PC-3 (cell line): ENCODE results near the gene TRMT5. TPM values are rescaled to one million over a fixed set of nuclear protein-coding genes. Genes with fewer than 3 reads are reported as not detected.

Experiments
- ATAC-seq: fragments of 200-7000 bp; cut with Tn5 transposase; 2 replicates; pipeline ENCODE4 v1.9.1; 2020; ENCODE audit warnings: mild to moderate bottlenecking, moderate library complexity
- BruUV-seq: library from RNA; stranded (reverse); fragments of 400-500 nt; replicated peaks from 2 replicates; lab custom pipeline; 2021; lab: Mats Ljungman, UMichigan
- CTCF ChIA-PET: fragments of 300-600 bp; sonication (Branson Sonifier 250); formaldehyde crosslinking; loops from one replicate; lab custom pipeline; 2022; ENCODE audit warnings: antibody characterized with exemption; lab: Charles Lee
- POLR2A ChIA-PET: fragments of 300-600 bp; sonication (Branson Sonifier 250); formaldehyde crosslinking; loops from one replicate; lab custom pipeline; 2022; ENCODE audit warnings: antibody characterized with exemption; ENCODE audit not compliant: unreplicated experiment; lab: Charles Lee
- DNase-seq: peaks from one replicate; pipeline ENCODE4 v3.0.0-alpha.2; 2015
- H2AFZ ChIP-seq: fragments of 300-600 bp; sonication (generic); 2 replicates; pipeline ENCODE4 v1.6.0; 2016; ENCODE audit warnings: antibody characterized with exemption, low read length
- H3F3A ChIP-seq: fragments of 300-600 bp; sonication (generic); one replicate; pipeline ENCODE4 v1.6.0; 2017; ENCODE audit warnings: antibody characterized with exemption, low read length, control low read depth, mild to moderate bottlenecking; ENCODE audit not compliant: unreplicated experiment
- H3K27ac ChIP-seq: fragments of 300-600 bp; sonication (generic); 2 replicates; pipeline ENCODE4 v1.5.1; 2016; ENCODE audit warnings: mild to moderate bottlenecking, low read length
- H3K27me3 ChIP-seq: fragments of 300-600 bp; sonication (generic); 2 replicates; pipeline ENCODE4 v1.6.1; 2016; ENCODE audit warnings: low read length, mixed read lengths
- H3K36me3 ChIP-seq: fragments of 300-600 bp; sonication (generic); 2 replicates; pipeline ENCODE4 v1.6.1; 2016; ENCODE audit warnings: low read depth, mixed run types, low read length, mixed read lengths
- H3K4me1 ChIP-seq: fragments of 300-600 bp; sonication (generic); 2 replicates; pipeline ENCODE4 v1.5.1; 2016; ENCODE audit warnings: low read length; ENCODE audit not compliant: insufficient read depth
- H3K4me2 ChIP-seq: fragments of 300-600 bp; sonication (generic); 2 replicates; pipeline ENCODE4 v1.6.0; 2016; ENCODE audit warnings: low read length
- H3K4me3 ChIP-seq: fragments of 300-600 bp; sonication (generic); 2 replicates; pipeline ENCODE4 v1.5.1; 2016; ENCODE audit warnings: mild to moderate bottlenecking, low read length, mixed read lengths
- H3K79me2 ChIP-seq: fragments of 300-600 bp; sonication (generic); 2 replicates; pipeline ENCODE4 v1.6.1; 2017; ENCODE audit warnings: low read length, mixed read lengths
- H3K9ac ChIP-seq: fragments of 300-600 bp; sonication (generic); 2 replicates; pipeline ENCODE4 v1.6.0; 2016; ENCODE audit warnings: mild to moderate bottlenecking, low read length
- H3K9me2 ChIP-seq: fragments of 300-600 bp; sonication (generic); replicated peaks from 2 replicates; pipeline ENCODE4 v1.6.1; 2016; ENCODE audit warnings: mixed run types, low read length, mixed read lengths
- H3K9me3 ChIP-seq: fragments of 300-600 bp; sonication (generic); 2 replicates; pipeline ENCODE4 v1.6.1; 2016; ENCODE audit warnings: low read length, mixed read lengths
- H4K20me1 ChIP-seq: fragments of 300-600 bp; sonication (generic); 2 replicates; pipeline ENCODE4 v1.6.1; 2016; ENCODE audit warnings: low read length, mixed read lengths
- EZH2 ChIP-seq: fragments of 300-600 bp; sonication (generic); IDR thresholded peaks from one replicate; pipeline ENCODE4 v1.6.1; 2017; ENCODE audit warnings: antibody characterized with exemption, mild to moderate bottlenecking, low read length; ENCODE audit not compliant: unreplicated experiment
- EZH2phosphoT487 ChIP-seq: fragments of 300-600 bp; sonication (generic); IDR thresholded peaks from 2 replicates; pipeline ENCODE4 v1.6.1; 2018; ENCODE audit warnings: mild to moderate bottlenecking, antibody characterized with exemption, low read length, borderline replicate concordance
- intact Hi-C: fragments of 100-400 bp; cut with micrococcal nuclease; formaldehyde crosslinking; loops from 2 replicates; pipeline ENCODE4 v1.9.0; 2023
- total RNA-seq: library from RNA; depleted of rRNA; stranded (reverse); fragments of >200 nt; gene quantifications from 2 replicates; pipeline ENCODE4 v1.2.3, GENCODE V29; 2014
- TF ChIP-seq, protein P1 (sequence below): fragments of 300-600 bp; sonication (generic); conservative IDR thresholded peaks from 2 replicates; pipeline ENCODE4 v1.5.1; 2017; ENCODE audit warnings: antibody characterized with exemption, low read depth, mild to moderate bottlenecking, low read length

TRMT5 gene
- total RNA-seq, 1 experiment from 2014 or later = 12.8 TPM

DNA sequence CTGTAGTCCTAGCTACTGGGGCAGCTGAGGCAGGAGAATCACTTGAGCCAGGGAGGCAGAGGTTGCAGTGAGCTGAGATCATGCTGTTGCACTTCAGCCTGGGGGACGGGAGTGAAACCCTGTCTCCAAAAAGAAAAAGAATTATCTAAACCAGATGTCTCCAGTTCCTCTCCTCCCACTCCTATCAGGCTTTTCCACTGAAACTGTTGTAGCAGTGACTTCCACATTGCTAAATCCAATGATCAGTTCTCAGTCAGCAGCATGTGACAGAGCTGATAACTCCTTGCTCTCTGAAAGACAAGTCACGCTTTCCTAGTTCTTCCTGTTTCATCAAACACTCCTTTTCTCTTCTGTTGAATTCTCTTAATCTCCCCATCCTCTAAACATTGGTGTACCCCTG, 8.7 kb upstream of the TRMT5 start:
- POLR2A ChIA-PET = interaction anchor here (0.7 kb wide), 1 partner anchor 249 kb away, joined by 5 read pairs; no protein-coding TSS in a partner anchor
- no peak for DNase-seq
- no TSS peak for BruUV-seq

DNA sequence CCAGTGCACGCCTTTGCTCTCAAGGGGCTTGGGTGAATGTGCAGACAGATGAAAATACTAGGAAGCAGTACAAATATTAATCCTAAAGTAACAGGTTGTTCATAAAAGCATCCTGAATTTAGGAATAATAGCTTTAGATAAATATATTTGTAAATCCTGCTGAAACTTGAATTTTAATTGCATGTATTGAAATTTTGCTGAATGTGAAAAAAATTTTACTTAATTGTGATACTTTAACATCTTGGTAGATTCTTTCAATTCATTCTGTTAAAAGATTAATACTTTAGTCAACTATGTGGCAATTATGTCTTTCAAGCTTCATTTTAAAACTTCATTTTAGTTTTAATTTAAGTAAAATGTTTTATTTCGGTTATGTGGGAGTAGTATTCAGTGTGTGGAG, 5.6 kb upstream of the TRMT5 start:
- intact Hi-C loops = no loop called here
- CTCF ChIA-PET = no interaction called here

More for the DNA sequence above, 8.7 kb upstream of the TRMT5 start:
- no peaks in the 10 kb centered on the region for H3K9me3 ChIP-seq
- CTCF ChIA-PET = no interaction called here
- no peaks in the 10 kb centered on the region for H3K4me1 ChIP-seq
- H3K4me3 ChIP-seq = no peak overlapping the region
- no peaks in the 10 kb centered on the region; the same call in 1 of the 2 replicates for H3K79me2 ChIP-seq
- no peaks in the 10 kb centered on the region for H3K27me3 ChIP-seq
- H3K27ac ChIP-seq = no peak overlapping the region
- ATAC-seq = no peak
- H3K9ac ChIP-seq = no peak overlapping the region
- H4K20me1 ChIP-seq = no peaks in the 10 kb centered on the region
- no peaks in the 10 kb centered on the region for H3K9me2 ChIP-seq
- intact Hi-C loops = no loop called here
- peaks cover 32% of the 10 kb centered on the region; the same call in 1 of the 2 replicates for H3K36me3 ChIP-seq
- H3K4me2 ChIP-seq = no peak overlapping the region
- H2AFZ ChIP-seq = no peak overlapping the region
- no peaks in the 10 kb centered on the region for H3F3A ChIP-seq
- TF ChIP-seq, protein P1, sequence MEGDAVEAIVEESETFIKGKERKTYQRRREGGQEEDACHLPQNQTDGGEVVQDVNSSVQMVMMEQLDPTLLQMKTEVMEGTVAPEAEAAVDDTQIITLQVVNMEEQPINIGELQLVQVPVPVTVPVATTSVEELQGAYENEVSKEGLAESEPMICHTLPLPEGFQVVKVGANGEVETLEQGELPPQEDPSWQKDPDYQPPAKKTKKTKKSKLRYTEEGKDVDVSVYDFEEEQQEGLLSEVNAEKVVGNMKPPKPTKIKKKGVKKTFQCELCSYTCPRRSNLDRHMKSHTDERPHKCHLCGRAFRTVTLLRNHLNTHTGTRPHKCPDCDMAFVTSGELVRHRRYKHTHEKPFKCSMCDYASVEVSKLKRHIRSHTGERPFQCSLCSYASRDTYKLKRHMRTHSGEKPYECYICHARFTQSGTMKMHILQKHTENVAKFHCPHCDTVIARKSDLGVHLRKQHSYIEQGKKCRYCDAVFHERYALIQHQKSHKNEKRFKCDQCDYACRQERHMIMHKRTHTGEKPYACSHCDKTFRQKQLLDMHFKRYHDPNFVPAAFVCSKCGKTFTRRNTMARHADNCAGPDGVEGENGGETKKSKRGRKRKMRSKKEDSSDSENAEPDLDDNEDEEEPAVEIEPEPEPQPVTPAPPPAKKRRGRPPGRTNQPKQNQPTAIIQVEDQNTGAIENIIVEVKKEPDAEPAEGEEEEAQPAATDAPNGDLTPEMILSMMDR = no peak
- TF ChIP-seq EZH2 (no peak), EZH2phosphoT487 (no peak)

DNA sequence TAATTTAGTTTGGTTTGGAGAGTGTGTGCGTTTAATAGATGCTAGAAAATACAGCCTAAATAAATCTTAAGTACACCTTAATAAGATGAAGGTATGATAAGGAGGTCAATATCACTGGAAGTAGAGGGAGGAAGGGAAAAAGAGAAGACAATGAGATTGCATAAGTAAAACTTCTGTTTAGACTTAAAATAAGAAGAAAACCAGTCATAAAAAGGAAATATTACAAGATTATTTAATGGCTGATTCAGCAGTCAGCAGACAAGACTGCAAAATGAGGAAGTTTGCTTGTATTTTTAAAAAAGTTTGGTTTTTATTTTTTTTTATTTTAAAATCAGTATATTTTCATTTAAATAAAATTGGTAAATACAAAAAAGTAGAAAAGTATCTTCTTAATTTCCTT, 3.3 kb upstream of the TRMT5 start:
- intact Hi-C loops = no loop called here

More for the DNA sequence above, 5.6 kb upstream of the TRMT5 start:
- POLR2A ChIA-PET = interaction anchor here (0.6 kb wide), 1 partner anchor 204 kb away, joined by 4 read pairs; no protein-coding TSS in a partner anchor
- no peak overlapping the region for H3K4me2 ChIP-seq
- no peaks in the 10 kb centered on the region for H3K9me2 ChIP-seq
- DNase-seq (no peak), ATAC-seq (no peak)
- H3K36me3 ChIP-seq = peaks cover 27% of the 10 kb centered on the region; the same call in 1 of the 2 replicates
- H4K20me1 ChIP-seq = no peaks in the 10 kb centered on the region
- no peak overlapping the region for H3K27ac ChIP-seq
- TF ChIP-seq EZH2 (no peak), EZH2phosphoT487 (no peak)
- TF ChIP-seq, protein P1 = no peak
- H3K4me1 ChIP-seq = peaks cover 25% of the 10 kb centered on the region
- no TSS peak for BruUV-seq
- H3K9me3 ChIP-seq = no peaks in the 10 kb centered on the region
- H2AFZ ChIP-seq = no peak overlapping the region
- no peak overlapping the region for H3K9ac ChIP-seq
- H3K79me2 ChIP-seq = peaks cover 27% of the 10 kb centered on the region
- H3F3A ChIP-seq = no peaks in the 10 kb centered on the region
- no peaks in the 10 kb centered on the region for H3K27me3 ChIP-seq
- H3K4me3 ChIP-seq = no peak overlapping the region

More for the DNA sequence above, 3.3 kb upstream of the TRMT5 start:
- TF ChIP-seq, protein P1 = no peak
- TF ChIP-seq EZH2 = no peak
- TF ChIP-seq EZH2phosphoT487 = no peak
- Histone ChIP-seq H3K27me3 (no peaks in the 10 kb centered on the region), H3K9me3 (no peaks in the 10 kb centered on the region), H3F3A (no peaks in the 10 kb centered on the region), H3K4me3 (no peak overlapping the region), H2AFZ (no peak overlapping the region), H3K36me3 (peaks cover 25% of the 10 kb centered on the region; the same call in 1 of the 2 replicates), H3K9me2 (no peaks in the 10 kb centered on the region), H3K4me2 (peak overlapping the region; percentile 20), H3K27ac (no peak overlapping the region), H3K9ac (no peak overlapping the region), H4K20me1 (no peaks in the 10 kb centered on the region), H3K79me2 (peaks cover 47% of the 10 kb centered on the region), H3K4me1 (peaks cover 39% of the 10 kb centered on the region)
- ChIA-PET CTCF (no interaction called here), POLR2A (no interaction called here)
- DNase-seq (no peak), ATAC-seq (no peak)
- no TSS peak for BruUV-seq
